GM21360 (cell line): Measurements from ENCODE around the gene KCNJ16.

Experiments
- ATAC-seq: cut with Tn5 transposase; IDR thresholded peaks from one replicate; pipeline ENCODE4 v1.9.1; 2021; ENCODE audit warnings: mild to moderate bottlenecking, moderate library complexity; ENCODE audit not compliant: unreplicated experiment

The KCNJ16 gene

GRCh38 chr17:70124723-70125122 lies 49.7 kb downstream of the KCNJ16 start:
- no peak for ATAC-seq

GRCh38 chr17:70127221-70127873 lies 52.3 kb downstream of the KCNJ16 start:
- no peak for ATAC-seq

- no peak for ATAC-seq
Measured at GRCh38 chr17:70128727-70129238, 53.8 kb downstream of the KCNJ16 start.

GRCh38 chr17:70130289-70130688 lies 55.3 kb downstream of the KCNJ16 start:
- ATAC-seq: no peak

GRCh38 chr17:70132505-70132904 lies 57.5 kb downstream of the KCNJ16 start:
- no peak for ATAC-seq

GRCh38 chr17:70134042-70134441 lies 59.0 kb downstream of the KCNJ16 start:
- no peak for ATAC-seq

- ATAC-seq: no peak
Measured at GRCh38 chr17:70134777-70135176, 59.8 kb downstream of the KCNJ16 start.

GRCh38 chr17:70136131-70136530 lies 61.1 kb downstream of the KCNJ16 start:
- ATAC-seq: no peak

- peak; percentile 100 for ATAC-seq
Measured at GRCh38 chr17:70137451-70138230, 62.6 kb downstream of the KCNJ16 start.

GRCh38 chr17:70138291-70138865 lies 63.4 kb downstream of the KCNJ16 start:
- no peak for ATAC-seq

- no peak for ATAC-seq
Measured at GRCh38 chr17:70139449-70139993, 64.5 kb downstream of the KCNJ16 start.

GRCh38 chr17:70144260-70144846 lies 69.3 kb downstream of the KCNJ16 start:
- no peak for ATAC-seq

GRCh38 chr17:70153210-70153609 lies 78.2 kb downstream of the KCNJ16 start:
- no peak for ATAC-seq

GRCh38 chr17:70157151-70157550 lies 82.1 kb downstream of the KCNJ16 start:
- ATAC-seq: no peak

GRCh38 chr17:70158180-70158579 lies 83.2 kb downstream of the KCNJ16 start:
- no peak for ATAC-seq

GRCh38 chr17:70158591-70158990 lies 83.6 kb downstream of the KCNJ16 start:
- ATAC-seq: no peak

- ATAC-seq: no peak
Measured at GRCh38 chr17:70159980-70160379, 85.0 kb downstream of the KCNJ16 start.

GRCh38 chr17:70161519-70161918 lies 86.5 kb downstream of the KCNJ16 start:
- no peak for ATAC-seq

GRCh38 chr17:70165383-70165782 lies 90.4 kb downstream of the KCNJ16 start:
- ATAC-seq: no peak

- ATAC-seq: no peak
Measured at GRCh38 chr17:70166615-70167014, 91.6 kb downstream of the KCNJ16 start.
